ENCODE data around the gene NTNG1.

NTNG1 gene

GRCh38 chr1:107530543-107530942, 389.7 kb downstream of the NTNG1 start:
- Histone ChIP-seq H3K4me3 (ENCODE audit: low read length) (no peak overlapping the region), H3K4me2 (ENCODE audit: low read depth, low read length) (no peak overlapping the region), H3K27me3 (replicated peaks; ENCODE audit: insufficient read depth, low read length) (no peaks in the 10 kb centered on the region), H3K36me3 (replicated peaks; ENCODE audit: insufficient read depth, low read length) (no peaks in the 10 kb centered on the region), H3K9me2 (replicated peaks; ENCODE audit: insufficient read depth, low read length) (no peaks in the 10 kb centered on the region), H3K79me2 (ENCODE audit: low read length) (no peaks in the 10 kb centered on the region), H3K4me1 (ENCODE audit: low read length) (no peaks in the 10 kb centered on the region), H3K9ac (ENCODE audit: low read length) (no peak overlapping the region), H2AFZ (ENCODE audit: low read length) (no peak overlapping the region), H3F3A (ENCODE audit: insufficient read depth, low read length) (no peaks in the 10 kb centered on the region), H3K27ac (ENCODE audit: low read length) (no peak overlapping the region), H4K20me1 (ENCODE audit: insufficient read depth, low read length) (no peaks in the 10 kb centered on the region), H3K9me3 (replicated peaks; ENCODE audit: insufficient read depth, low read length) (no peaks in the 10 kb centered on the region)
- no peak for DNase-seq
- TF ChIP-seq EZH2 (optimal IDR thresholded peaks at IDR 0.05; ENCODE audit: low read depth, low read length) = no peak
- no peak for TF ChIP-seq EZH2phosphoT487 (IDR thresholded peaks at IDR 0.05; ENCODE audit: low read length)
- TF ChIP-seq CTCF (IDR thresholded peaks at IDR 0.05; ENCODE audit: low read length) = no peak

GRCh38 chr1:107531065-107531908, 390.4 kb downstream of the NTNG1 start:
- Histone ChIP-seq H3K9me2 (replicated peaks; ENCODE audit: insufficient read depth, low read length) (no peaks in the 10 kb centered on the region), H3K4me2 (ENCODE audit: low read depth, low read length) (no peak overlapping the region), H3K36me3 (replicated peaks; ENCODE audit: insufficient read depth, low read length) (no peaks in the 10 kb centered on the region), H3K79me2 (ENCODE audit: low read length) (no peaks in the 10 kb centered on the region), H3K27ac (ENCODE audit: low read length) (no peak overlapping the region), H2AFZ (ENCODE audit: low read length) (no peak overlapping the region), H3K9ac (ENCODE audit: low read length) (no peak overlapping the region), H3K27me3 (replicated peaks; ENCODE audit: insufficient read depth, low read length) (no peaks in the 10 kb centered on the region), H4K20me1 (ENCODE audit: insufficient read depth, low read length) (no peaks in the 10 kb centered on the region), H3K4me3 (ENCODE audit: low read length) (no peak overlapping the region), H3K4me1 (ENCODE audit: low read length) (no peaks in the 10 kb centered on the region), H3F3A (ENCODE audit: insufficient read depth, low read length) (no peaks in the 10 kb centered on the region), H3K9me3 (replicated peaks; ENCODE audit: insufficient read depth, low read length) (no peaks in the 10 kb centered on the region)
- TF ChIP-seq CTCF (IDR thresholded peaks at IDR 0.05; ENCODE audit: low read length) = no peak
- TF ChIP-seq EZH2 (optimal IDR thresholded peaks at IDR 0.05; ENCODE audit: low read depth, low read length) = no peak
- TF ChIP-seq EZH2phosphoT487 (IDR thresholded peaks at IDR 0.05; ENCODE audit: low read length) = no peak
- no peak for DNase-seq

GRCh38 chr1:107532318-107532717, 391.5 kb downstream of the NTNG1 start:
- Histone ChIP-seq H3K4me1 (ENCODE audit: low read length) (no peaks in the 10 kb centered on the region), H3K27ac (ENCODE audit: low read length) (no peak overlapping the region), H3K4me3 (ENCODE audit: low read length) (no peak overlapping the region), H3K36me3 (replicated peaks; ENCODE audit: insufficient read depth, low read length) (no peaks in the 10 kb centered on the region), H3K27me3 (replicated peaks; ENCODE audit: insufficient read depth, low read length) (no peaks in the 10 kb centered on the region), H3K9ac (ENCODE audit: low read length) (no peak overlapping the region), H3K79me2 (ENCODE audit: low read length) (no peaks in the 10 kb centered on the region), H3K4me2 (ENCODE audit: low read depth, low read length) (no peak overlapping the region), H4K20me1 (ENCODE audit: insufficient read depth, low read length) (no peaks in the 10 kb centered on the region), H3K9me2 (replicated peaks; ENCODE audit: insufficient read depth, low read length) (no peaks in the 10 kb centered on the region), H2AFZ (ENCODE audit: low read length) (no peak overlapping the region), H3F3A (ENCODE audit: insufficient read depth, low read length) (no peaks in the 10 kb centered on the region), H3K9me3 (replicated peaks; ENCODE audit: insufficient read depth, low read length) (no peaks in the 10 kb centered on the region)
- no peak for TF ChIP-seq EZH2phosphoT487 (IDR thresholded peaks at IDR 0.05; ENCODE audit: low read length)
- TF ChIP-seq EZH2 (optimal IDR thresholded peaks at IDR 0.05; ENCODE audit: low read depth, low read length) = no peak
- TF ChIP-seq CTCF (IDR thresholded peaks at IDR 0.05; ENCODE audit: low read length) = no peak
- DNase-seq = no peak

Measured in MM.1S (cell line).